HEK293T (cell line): ENCODE results near the gene ITGA8.
"Not testable (repeated sequence)": the region's sequence is repeated elsewhere in the genome, so short reads cannot be mapped to it uniquely, and the experiment has no call there.

Source experiments
- CTCF ChIA-PET: fragments of 350-600 bp; formaldehyde crosslinking; extraction: SDS; loops from one replicate; lab custom pipeline; 2021; ENCODE audit warnings: antibody characterized with exemption, inconsistent platforms; lab: Yijun Ruan, JAX
- POLR2A ChIA-PET: fragments of 350-600 bp; formaldehyde crosslinking; extraction: SDS; loops from one replicate; lab custom pipeline; 2020; ENCODE audit warnings: antibody characterized with exemption, inconsistent platforms; lab: Yijun Ruan, JAX
- DNase-seq: peaks from one replicate; pipeline ENCODE4 v3.0.0; 2012; ENCODE audit warnings: mixed read lengths; ENCODE audit errors: extremely low spot score
- ARNT ChIP-seq: fragments of 450-650 bp; IDR thresholded peaks from 2 replicates; pipeline ENCODE4 v1.6.1; 2017; ENCODE audit warnings: mild to moderate bottlenecking
- BHLHE40 ChIP-seq: fragments of 450-650 bp; IDR thresholded peaks from 2 replicates; pipeline ENCODE4 v1.6.1; 2016; ENCODE audit warnings: mild to moderate bottlenecking, moderate library complexity, borderline replicate concordance
- CTBP1 ChIP-seq: fragments of 450-650 bp; IDR thresholded peaks from 2 replicates; pipeline ENCODE4 v1.6.1; 2016; ENCODE audit warnings: borderline replicate concordance
- ELF4 ChIP-seq: fragments of 450-650 bp; IDR thresholded peaks from 2 replicates; pipeline ENCODE4 v1.6.1; 2017; ENCODE audit warnings: antibody characterized with exemption
- FOXA1 ChIP-seq: fragments of 450-650 bp; IDR thresholded peaks from 2 replicates; pipeline ENCODE4 v1.6.1; 2016; ENCODE audit warnings: mild to moderate bottlenecking
- FOXK2 ChIP-seq: fragments of 450-650 bp; IDR thresholded peaks from 2 replicates; pipeline ENCODE4 v1.6.1; 2016; ENCODE audit warnings: mild to moderate bottlenecking
- FOXM1 ChIP-seq: fragments of 450-650 bp; IDR thresholded peaks from 2 replicates; pipeline ENCODE4 v1.6.1; 2017; ENCODE audit warnings: mild to moderate bottlenecking, borderline replicate concordance
- HDGF ChIP-seq: fragments of 450-650 bp; IDR thresholded peaks from 2 replicates; pipeline ENCODE4 v1.6.1; 2017; ENCODE audit warnings: antibody characterized with exemption, borderline replicate concordance
- L3MBTL2 ChIP-seq: fragments of 450-650 bp; conservative IDR thresholded peaks from 2 replicates; pipeline ENCODE4 v1.6.1; 2016; ENCODE audit warnings: mild to moderate bottlenecking
- LEF1 ChIP-seq: fragments of 450-650 bp; IDR thresholded peaks from 2 replicates; pipeline ENCODE4 v1.6.1; 2017; ENCODE audit warnings: mild to moderate bottlenecking, borderline replicate concordance
- NFRKB ChIP-seq: fragments of 450-650 bp; IDR thresholded peaks from 2 replicates; pipeline ENCODE4 v1.6.1; 2016; ENCODE audit warnings: mild to moderate bottlenecking, moderate library complexity
- PKNOX1 ChIP-seq: fragments of 450-650 bp; IDR thresholded peaks from 2 replicates; pipeline ENCODE4 v1.6.1; 2016
- SP1 ChIP-seq: fragments of 450-650 bp; IDR thresholded peaks from 2 replicates; pipeline ENCODE4 v1.6.1; 2017
- SUZ12 ChIP-seq: fragments of 450-650 bp; IDR thresholded peaks from 2 replicates; pipeline ENCODE4 v1.6.1; 2016; ENCODE audit warnings: mild to moderate bottlenecking
- TARDBP ChIP-seq: fragments of 450-650 bp; IDR thresholded peaks from 2 replicates; pipeline ENCODE4 v1.6.1; 2016
- ZNF384 ChIP-seq: fragments of 450-650 bp; IDR thresholded peaks from 2 replicates; pipeline ENCODE4 v1.6.1; 2016

ITGA8 gene

DNA sequence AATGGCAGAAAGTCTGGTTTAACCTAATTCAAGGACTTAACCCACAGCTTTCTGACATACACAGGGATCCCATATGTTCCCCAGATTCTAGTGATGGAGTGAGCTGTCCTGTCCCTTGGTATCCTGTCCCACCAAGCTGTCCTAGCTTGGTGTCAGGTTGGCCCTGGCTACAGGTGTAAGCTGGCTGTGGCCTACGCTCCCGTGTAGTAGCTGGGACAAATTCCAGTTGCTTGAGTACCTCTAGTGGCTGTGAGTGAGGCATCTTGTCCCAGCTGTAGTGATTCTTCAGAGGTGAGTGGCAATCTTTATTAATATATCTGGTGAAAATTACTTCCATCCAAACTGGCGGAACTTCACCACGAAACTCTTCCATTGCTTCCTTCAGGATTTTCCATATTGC is 243.4 kb downstream of the ITGA8 start:
- ChIA-PET POLR2A (no interaction called here), CTCF (interaction anchor here (0.7 to 1.2 kb wide), 2 partner anchors 244 to 245 kb away, joined by 3 to 4 read pairs; partner anchors contain the start of gene ITGA8)
- DNase-seq: no peak
- no peak for TF ChIP-seq FOXA1
- no peak for TF ChIP-seq HDGF
- no peak for TF ChIP-seq SUZ12
- TF ChIP-seq ZNF384: no peak
- no peak for TF ChIP-seq ELF4
- no peak for TF ChIP-seq LEF1
- no peak for TF ChIP-seq TARDBP
- TF ChIP-seq NFRKB: no peak
- TF ChIP-seq BHLHE40: no peak
- no peak for TF ChIP-seq L3MBTL2
- TF ChIP-seq SP1: no peak
- no peak for TF ChIP-seq ARNT
- TF ChIP-seq FOXM1: no peak
- no peak for TF ChIP-seq CTBP1
- no peak for TF ChIP-seq FOXK2
- no peak for TF ChIP-seq PKNOX1

DNA sequence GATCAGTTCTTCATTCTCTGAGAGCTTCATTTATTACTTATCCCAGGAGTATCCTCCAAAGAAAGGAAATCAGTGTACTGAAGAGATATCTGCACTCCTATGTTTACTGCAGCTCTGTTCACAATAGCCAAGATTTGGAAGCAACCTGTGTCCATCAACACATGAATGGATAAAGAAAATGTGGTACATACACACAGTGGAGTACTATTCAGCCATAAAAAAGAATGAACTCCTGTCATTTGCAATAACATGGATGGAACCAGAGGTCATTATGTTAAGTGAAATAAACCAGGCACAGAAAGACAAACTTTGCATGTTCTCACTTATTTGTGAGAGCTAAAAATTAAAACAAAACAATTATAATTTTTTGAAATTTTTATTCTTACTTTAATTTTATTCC is 244.3 kb downstream of the ITGA8 start:
- POLR2A ChIA-PET: interaction anchor here (0.9 kb wide), 1 partner anchor 18 kb away, joined by 3 read pairs; no protein-coding TSS in a partner anchor

DNA sequence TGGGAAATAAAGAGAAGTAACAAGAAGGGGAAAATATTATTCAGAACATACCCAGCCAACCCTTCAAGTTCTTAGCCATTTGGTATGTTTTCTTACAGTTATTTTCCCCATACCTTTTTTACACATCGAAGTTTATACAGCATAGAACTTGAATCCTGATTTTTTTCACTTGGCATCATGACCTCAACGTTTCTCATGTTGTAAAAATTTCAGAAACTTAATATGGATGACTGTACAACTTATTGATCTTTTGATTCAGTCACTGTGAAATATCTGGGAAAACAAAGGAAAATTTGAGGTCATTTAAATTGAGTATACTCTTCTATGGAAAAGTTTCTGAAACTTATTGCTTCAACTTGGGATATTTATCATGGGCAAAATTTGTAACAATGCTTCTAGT is 245.1 kb downstream of the ITGA8 start:
- DNase-seq: no peak
- TF ChIP-seq SP1 (no peak), BHLHE40 (no peak), NFRKB (no peak), ARNT (no peak), TARDBP (no peak), HDGF (no peak), LEF1 (no peak), FOXA1 (no peak), FOXM1 (no peak), L3MBTL2 (no peak), PKNOX1 (no peak), ELF4 (no peak), SUZ12 (no peak), FOXK2 (no peak), ZNF384 (no peak), CTBP1 (no peak)
- ChIA-PET POLR2A (interaction anchor here (0.9 kb wide), 1 partner anchor 19 kb away, joined by 3 read pairs; no protein-coding TSS in a partner anchor), CTCF (no interaction called here)

More for the DNA sequence above, 244.3 kb downstream of the ITGA8 start:
- DNase-seq: not testable (repeated sequence)
- CTCF ChIA-PET: interaction anchor here (1.2 kb wide), 1 partner anchor 244 kb away, joined by 3 read pairs; the partner anchor contains the start of gene ITGA8

GRCh38 chr10:15473396-15473767 is 246.3 kb downstream of the ITGA8 start:
- no peak for DNase-seq
- ChIA-PET CTCF (interaction anchor here (0.6 kb wide), 1 partner anchor 34 kb away, joined by 3 read pairs; no protein-coding TSS in a partner anchor), POLR2A (no interaction called here)
- TF ChIP-seq TARDBP (no peak), LEF1 (no peak), PKNOX1 (no peak), SP1 (no peak), BHLHE40 (no peak), ELF4 (no peak), L3MBTL2 (no peak), ARNT (no peak), SUZ12 (no peak), NFRKB (no peak), HDGF (no peak), ZNF384 (no peak), FOXM1 (no peak), FOXK2 (no peak)

GRCh38 chr10:15472431-15473395 is 247.0 kb downstream of the ITGA8 start:
- no peak for DNase-seq

More at GRCh38 chr10:15472431-15473395, 247.0 kb downstream of the ITGA8 start:
- ChIA-PET POLR2A (no interaction called here), CTCF (no interaction called here)
- TF ChIP-seq ZNF384 (no peak), BHLHE40 (no peak), CTBP1 (no peak), PKNOX1 (no peak), NFRKB (no peak), FOXA1 (no peak), TARDBP (no peak), LEF1 (no peak), ARNT (no peak), ELF4 (no peak), L3MBTL2 (no peak), FOXM1 (no peak), HDGF (no peak), SUZ12 (no peak), SP1 (no peak), FOXK2 (no peak)
